ENCODE measurements around the gene FEN1.

Gene FEN1

DNA sequence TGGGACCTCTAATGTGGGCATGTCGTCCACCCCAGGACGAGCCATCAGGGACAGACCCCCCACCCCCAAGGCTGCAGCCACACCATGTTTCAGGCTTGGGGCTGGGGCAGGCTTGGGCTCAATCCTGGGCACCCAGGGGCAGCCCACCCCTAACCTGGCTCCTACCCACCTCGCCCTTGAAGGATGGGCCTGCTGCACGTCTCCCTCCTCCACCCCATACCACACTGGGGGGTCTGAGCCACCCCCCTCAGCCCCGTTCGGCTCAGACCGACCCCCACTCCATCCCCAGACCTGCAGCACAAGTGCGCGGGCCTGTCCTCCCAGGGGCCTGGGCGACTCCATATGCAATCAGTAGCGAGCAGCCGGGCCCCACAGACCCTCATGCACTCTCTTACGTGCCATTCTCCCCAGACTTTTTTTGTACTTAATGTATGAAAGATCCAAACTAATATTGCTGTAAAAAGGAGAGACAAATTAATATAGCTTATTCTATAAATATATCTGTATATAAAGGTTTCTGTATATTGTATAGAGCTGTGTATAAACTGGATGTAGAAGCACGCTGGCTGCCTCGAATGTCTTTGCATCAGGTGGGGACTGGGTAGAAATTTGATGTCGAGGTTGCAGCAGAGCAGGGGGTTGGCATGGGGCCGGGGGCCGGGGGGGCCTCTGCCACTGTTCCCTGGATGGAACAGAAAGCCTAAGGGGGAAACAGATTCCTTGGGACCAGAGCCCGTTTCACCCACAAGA, 46.1 kb upstream of the FEN1 start:
- POLR2A ChIA-PET = no interaction called here

DNA sequence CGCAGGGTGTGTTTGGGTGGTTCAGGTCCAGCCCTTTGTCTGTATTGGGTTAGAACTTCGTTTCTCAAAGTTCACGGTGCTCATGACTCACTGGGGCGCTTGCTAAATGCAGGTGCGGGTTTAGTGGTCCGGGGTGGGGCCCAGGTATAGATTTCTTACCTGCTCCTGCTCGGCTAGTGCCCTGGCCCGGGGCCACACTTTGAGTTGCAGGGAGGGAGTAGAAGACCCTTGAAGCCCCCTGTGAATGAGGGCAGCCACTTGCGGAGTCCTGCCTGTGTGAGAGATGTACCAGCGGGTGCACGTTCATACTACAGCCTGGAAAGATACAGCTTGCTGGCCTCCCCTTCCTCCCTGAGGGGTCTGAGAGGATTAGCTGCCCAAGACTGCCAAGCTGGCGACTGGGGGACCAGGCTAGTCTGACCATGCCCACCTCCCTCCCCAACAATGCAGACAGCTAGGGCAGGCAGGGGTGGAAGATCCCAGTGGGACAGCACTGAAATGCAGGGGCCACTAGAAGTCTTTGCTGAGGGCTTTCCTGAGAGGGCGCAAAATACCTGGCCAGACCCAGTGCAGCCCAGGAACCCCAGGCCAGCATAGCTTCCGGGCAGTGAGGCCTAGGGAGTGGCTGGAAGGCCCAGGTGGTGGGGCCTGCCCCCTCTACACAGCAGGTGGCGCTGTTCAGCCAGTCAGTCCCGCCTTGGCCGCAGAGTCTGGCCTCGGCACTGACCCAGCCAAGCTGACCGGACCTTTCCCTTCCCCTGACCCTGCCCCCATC, 45.3 kb upstream of the FEN1 start:
- TF ChIP-seq ARNT (IDR thresholded peaks at IDR 0.05) (no peak), HDGF (IDR thresholded peaks at IDR 0.05; ENCODE audit: borderline replicate concordance) (no peak), NFRKB (IDR thresholded peaks at IDR 0.05) (no peak), SUZ12 (IDR thresholded peaks at IDR 0.05) (no peak), SP1 (IDR thresholded peaks at IDR 0.05) (no peak), ELF4 (IDR thresholded peaks at IDR 0.05) (no peak), FOXA1 (IDR thresholded peaks at IDR 0.05) (no peak), ZNF384 (IDR thresholded peaks at IDR 0.05) (no peak)
- TF ChIP-seq, protein P1, sequence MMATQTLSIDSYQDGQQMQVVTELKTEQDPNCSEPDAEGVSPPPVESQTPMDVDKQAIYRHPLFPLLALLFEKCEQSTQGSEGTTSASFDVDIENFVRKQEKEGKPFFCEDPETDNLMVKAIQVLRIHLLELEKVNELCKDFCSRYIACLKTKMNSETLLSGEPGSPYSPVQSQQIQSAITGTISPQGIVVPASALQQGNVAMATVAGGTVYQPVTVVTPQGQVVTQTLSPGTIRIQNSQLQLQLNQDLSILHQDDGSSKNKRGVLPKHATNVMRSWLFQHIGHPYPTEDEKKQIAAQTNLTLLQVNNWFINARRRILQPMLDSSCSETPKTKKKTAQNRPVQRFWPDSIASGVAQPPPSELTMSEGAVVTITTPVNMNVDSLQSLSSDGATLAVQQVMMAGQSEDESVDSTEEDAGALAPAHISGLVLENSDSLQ (IDR thresholded peaks at IDR 0.05) = no peak
- DNase-seq (ENCODE audit: extremely low spot score) = peak; percentile 83
- ChIA-PET POLR2A (interaction anchor here (0.9 to 1.0 kb wide), 3 partner anchors 35 to 45 kb away, joined by 3 to 5 read pairs (median 4); partner anchors contain the start of genes FEN1 and TMEM258), CTCF (interaction anchor here (0.5 to 3.7 kb wide), 14 partner anchors 10 to 365 kb away, joined by 3 to 17 read pairs (median 4); partner anchors contain the start of genes FEN1 and TMEM258)

More for the DNA sequence above, 46.1 kb upstream of the FEN1 start:
- DNase-seq (ENCODE audit: extremely low spot score) = no peak
- no peak for TF ChIP-seq ELF4 (IDR thresholded peaks at IDR 0.05)
- TF ChIP-seq HDGF (IDR thresholded peaks at IDR 0.05; ENCODE audit: borderline replicate concordance) = no peak
- no peak for TF ChIP-seq FOXM1 (IDR thresholded peaks at IDR 0.05; ENCODE audit: borderline replicate concordance)
- CTCF ChIA-PET = interaction anchor here (1.0 to 3.7 kb wide), 5 partner anchors 13 to 335 kb away, joined by 3 to 17 read pairs (median 3); no protein-coding TSS in a partner anchor

DNA sequence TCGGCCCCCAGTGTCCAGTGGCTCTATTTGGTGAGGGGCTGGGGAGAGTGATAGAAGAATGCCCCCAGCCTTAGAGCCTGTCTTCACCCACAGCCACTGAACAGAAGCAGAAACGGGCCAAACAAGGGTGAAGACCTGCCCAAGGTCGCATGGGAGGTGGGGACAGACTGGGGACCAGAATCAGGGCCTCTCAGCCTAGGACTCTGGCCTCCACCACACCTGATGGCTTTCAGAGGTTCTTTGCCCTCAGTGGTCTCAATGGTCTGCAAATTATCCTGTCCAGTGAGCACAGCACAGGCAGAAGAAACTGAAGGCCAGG, 44.8 kb upstream of the FEN1 start:
- TF ChIP-seq CTBP1 (IDR thresholded peaks at IDR 0.05; ENCODE audit: borderline replicate concordance) = no peak
- no peak for TF ChIP-seq FOXK2 (IDR thresholded peaks at IDR 0.05)
- POLR2A ChIA-PET = interaction anchor here (0.9 to 1.0 kb wide), 3 partner anchors 34 to 45 kb away, joined by 3 to 5 read pairs (median 4); partner anchors contain the start of genes FEN1 and TMEM258
- DNase-seq (ENCODE audit: extremely low spot score) = no peak
- CTCF ChIA-PET = interaction anchor here (0.6 to 3.7 kb wide), 9 partner anchors 10 to 334 kb away, joined by 3 to 17 read pairs (median 4); partner anchors contain the start of genes FEN1 and TMEM258

DNA sequence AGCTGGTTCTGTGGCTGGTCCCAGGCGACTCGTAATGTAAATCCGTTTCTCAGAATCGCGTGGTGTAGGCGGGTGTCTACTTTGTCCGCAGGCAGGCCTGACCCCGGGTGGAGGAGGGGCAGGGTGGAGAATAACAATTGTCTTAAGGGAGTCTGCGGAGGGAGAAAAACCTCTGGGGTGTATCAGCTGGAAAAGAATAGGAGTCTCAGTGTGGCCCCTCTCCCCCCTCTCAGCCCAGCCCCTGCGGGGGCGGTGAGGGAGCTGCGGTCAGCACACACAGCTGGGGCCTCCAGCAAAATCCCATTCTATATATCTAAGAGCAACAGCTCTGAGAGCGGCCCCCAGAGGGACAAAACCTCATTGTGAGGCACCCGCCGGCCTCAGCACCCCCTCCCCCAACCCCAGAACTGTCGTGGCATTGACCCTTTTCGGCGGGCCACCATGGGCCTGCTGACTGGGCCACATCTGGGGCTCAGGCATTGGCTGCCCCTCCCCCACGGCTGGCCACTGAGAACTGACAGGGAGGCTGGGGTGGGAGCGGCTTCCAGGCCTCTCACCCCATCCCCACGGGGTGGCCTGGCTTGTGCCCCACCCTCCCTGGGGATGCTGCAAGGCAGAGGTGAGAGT, 43.0 kb upstream of the FEN1 start:
- no peak for DNase-seq (ENCODE audit: extremely low spot score)
- ChIA-PET POLR2A (interaction anchor here (0.9 kb wide), 1 partner anchor 43 kb away, joined by 3 read pairs; the partner anchor contains the start of gene FEN1), CTCF (interaction anchor here (0.7 to 3.7 kb wide), 3 partner anchors 17 to 45 kb away, joined by 3 to 17 read pairs (median 4); no protein-coding TSS in a partner anchor)
- TF ChIP-seq LEF1 (IDR thresholded peaks at IDR 0.05; ENCODE audit: borderline replicate concordance) = no peak
- no peak for TF ChIP-seq TARDBP (IDR thresholded peaks at IDR 0.05)
- no peak for TF ChIP-seq FOXA1 (IDR thresholded peaks at IDR 0.05)
- no peak for TF ChIP-seq ELF4 (IDR thresholded peaks at IDR 0.05)
- TF ChIP-seq NFRKB (IDR thresholded peaks at IDR 0.05) = no peak
- no peak for TF ChIP-seq ARNT (IDR thresholded peaks at IDR 0.05)
- no peak for TF ChIP-seq ZNF384 (IDR thresholded peaks at IDR 0.05)
- TF ChIP-seq BHLHE40 (IDR thresholded peaks at IDR 0.05; ENCODE audit: borderline replicate concordance) = no peak
- TF ChIP-seq FOXM1 (IDR thresholded peaks at IDR 0.05; ENCODE audit: borderline replicate concordance) = no peak
- TF ChIP-seq, protein P1 (IDR thresholded peaks at IDR 0.05) = no peak
- no peak for TF ChIP-seq HDGF (IDR thresholded peaks at IDR 0.05; ENCODE audit: borderline replicate concordance)
- no peak for TF ChIP-seq FOXK2 (IDR thresholded peaks at IDR 0.05)
- no peak for TF ChIP-seq SUZ12 (IDR thresholded peaks at IDR 0.05)
- no peak for TF ChIP-seq L3MBTL2 (conservative IDR thresholded peaks at IDR 0.05)
- no peak for TF ChIP-seq CTBP1 (IDR thresholded peaks at IDR 0.05; ENCODE audit: borderline replicate concordance)
- no peak for TF ChIP-seq SP1 (IDR thresholded peaks at IDR 0.05)

DNA sequence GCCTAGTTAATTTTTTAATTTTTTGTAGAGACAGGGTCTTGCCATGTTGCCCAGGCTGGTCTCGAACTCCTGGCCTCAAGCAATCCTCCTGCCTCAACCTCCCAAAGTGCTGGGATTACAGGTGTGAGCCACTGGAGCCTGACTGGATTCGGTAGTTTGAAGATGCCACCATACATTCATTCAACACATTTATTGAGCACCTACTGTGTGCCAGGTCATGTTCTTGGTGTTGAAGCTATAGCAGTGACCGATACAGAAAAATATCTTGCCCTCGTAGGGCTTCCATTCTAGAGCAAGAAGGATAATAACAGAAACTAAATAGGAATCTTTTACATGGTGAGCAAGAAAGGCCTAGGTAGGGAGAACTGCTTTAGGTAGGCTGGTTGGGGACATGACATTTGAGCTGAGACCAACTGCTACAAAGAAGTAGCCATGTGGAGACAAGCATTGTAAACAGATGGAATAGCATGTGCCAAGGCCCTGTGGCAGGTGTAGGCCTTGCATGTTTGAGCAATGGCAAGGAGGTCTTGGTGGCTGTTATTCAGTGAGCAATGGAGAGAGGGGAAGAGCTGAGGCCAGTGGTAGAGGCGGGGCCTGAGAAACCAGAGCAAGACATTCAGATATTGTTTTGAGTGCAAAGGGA, 42.0 kb upstream of the FEN1 start:
- DNase-seq (ENCODE audit: extremely low spot score) = no peak
- POLR2A ChIA-PET = no interaction called here
- CTCF ChIA-PET = interaction anchor here (0.6 to 1.9 kb wide), 4 partner anchors 18 to 357 kb away, joined by 3 to 6 read pairs (median 4); no protein-coding TSS in a partner anchor
- TF ChIP-seq SP1 (IDR thresholded peaks at IDR 0.05) (no peak), LEF1 (IDR thresholded peaks at IDR 0.05; ENCODE audit: borderline replicate concordance) (no peak), ELF4 (IDR thresholded peaks at IDR 0.05) (no peak), ARNT (IDR thresholded peaks at IDR 0.05) (no peak), FOXK2 (IDR thresholded peaks at IDR 0.05) (no peak), HDGF (IDR thresholded peaks at IDR 0.05; ENCODE audit: borderline replicate concordance) (no peak), FOXA1 (IDR thresholded peaks at IDR 0.05) (no peak), SUZ12 (IDR thresholded peaks at IDR 0.05) (no peak), CTBP1 (IDR thresholded peaks at IDR 0.05; ENCODE audit: borderline replicate concordance) (no peak), BHLHE40 (IDR thresholded peaks at IDR 0.05; ENCODE audit: borderline replicate concordance) (no peak), L3MBTL2 (conservative IDR thresholded peaks at IDR 0.05) (no peak)
- TF ChIP-seq, protein P1 (IDR thresholded peaks at IDR 0.05) = no peak
